ENCODE results near the gene GUCY1A2. TPM values are rescaled to one million over a fixed set of nuclear protein-coding genes. Genes with fewer than 3 reads are reported as not detected.

Gene GUCY1A2
- total RNA-seq, 4 donors from 2014 or later, result 2.5 to 7.7 (median 4.4) TPM

- TF ChIP-seq POLR2A (IDR thresholded peaks at IDR 0.05; ENCODE audit: low read depth), result no peak
- no peak for TF ChIP-seq POLR2AphosphoS5 (IDR thresholded peaks at IDR 0.05)
- no peaks in the 10 kb centered on the region for H3K4me1 ChIP-seq
- H3K36me3 ChIP-seq, result no peaks in the 10 kb centered on the region
- H3K9me3 ChIP-seq, result no peaks in the 10 kb centered on the region
- intact Hi-C loops (cut with DNase I), result no loop called here
- no peak for DNase-seq (ENCODE audit: extremely low spot score)
- H3K27me3 ChIP-seq, result no peaks in the 10 kb centered on the region
- no peak overlapping the region for H3K27ac ChIP-seq (replicated peaks in 1 of 4)
- 25% methylated on average over 1 of the region's 1 CpG for WGBS
- H3K4me3 ChIP-seq, result no peak overlapping the region
These were observed 291.0 kb downstream of the GUCY1A2 start for GRCh38 chr11:106727256-106727655.

- no peak overlapping the region for H3K27ac ChIP-seq (replicated peaks in 1 of 4)
- H3K27me3 ChIP-seq, result no peaks in the 10 kb centered on the region
- no peaks in the 10 kb centered on the region for H3K4me1 ChIP-seq
- H3K36me3 ChIP-seq, result no peaks in the 10 kb centered on the region
- H3K9me3 ChIP-seq, result no peaks in the 10 kb centered on the region
- H3K4me3 ChIP-seq, result no peak overlapping the region
- WGBS, result 76% methylated on average over 5 of the region's 5 CpGs
- intact Hi-C loops (cut with DNase I), result no loop called here
- no peak for DNase-seq (ENCODE audit: extremely low spot score)
- TF ChIP-seq POLR2AphosphoS5 (IDR thresholded peaks at IDR 0.05) (no peak), EP300 (IDR thresholded peaks at IDR 0.05) (no peak), CTCF (IDR thresholded peaks at IDR 0.05) (no peak), POLR2A (IDR thresholded peaks at IDR 0.05; ENCODE audit: low read depth) (no peak)
These were observed 293.9 kb downstream of the GUCY1A2 start for GRCh38 chr11:106724293-106724892.

- Histone ChIP-seq H3K4me3 (no peak overlapping the region), H3K27ac (replicated peaks in 1 of 4) (no peak overlapping the region), H3K27me3 (no peaks in the 10 kb centered on the region), H3K36me3 (no peaks in the 10 kb centered on the region), H3K4me1 (no peaks in the 10 kb centered on the region), H3K9me3 (no peaks in the 10 kb centered on the region)
- WGBS, result 75% methylated on average over 3 of the region's 3 CpGs
- TF ChIP-seq EP300 (IDR thresholded peaks at IDR 0.05), result no peak
- no peak for TF ChIP-seq POLR2A (IDR thresholded peaks at IDR 0.05; ENCODE audit: low read depth)
- no peak for TF ChIP-seq CTCF (IDR thresholded peaks at IDR 0.05)
- TF ChIP-seq POLR2AphosphoS5 (IDR thresholded peaks at IDR 0.05), result no peak
- intact Hi-C loops (cut with DNase I), result no loop called here
- DNase-seq (ENCODE audit: extremely low spot score), result no peak
These were observed 295.2 kb downstream of the GUCY1A2 start for GRCh38 chr11:106723071-106723470.

- no peaks in the 10 kb centered on the region for H3K9me3 ChIP-seq
- WGBS, result 87% methylated on average over 2 of the region's 2 CpGs
These were observed 301.1 kb downstream of the GUCY1A2 start for GRCh38 chr11:106717222-106717621.

GRCh38 chr11:106714199-106714598 is 304.1 kb downstream of the GUCY1A2 start:
- 81% methylated on average over 1 of the region's 1 CpG for WGBS
- no peak overlapping the region for H3K27ac ChIP-seq (replicated peaks in 1 of 4)
- intact Hi-C loops (cut with DNase I), result no loop called here
- no peak overlapping the region for H3K4me3 ChIP-seq
- H3K9me3 ChIP-seq, result no peaks in the 10 kb centered on the region
- no peaks in the 10 kb centered on the region for H3K4me1 ChIP-seq
- H3K36me3 ChIP-seq, result no peaks in the 10 kb centered on the region
- DNase-seq (ENCODE audit: extremely low spot score), result no peak
- H3K27me3 ChIP-seq, result no peaks in the 10 kb centered on the region
- no peak for TF ChIP-seq POLR2AphosphoS5 (IDR thresholded peaks at IDR 0.05)
- no peak for TF ChIP-seq EP300 (IDR thresholded peaks at IDR 0.05)
- TF ChIP-seq CTCF (IDR thresholded peaks at IDR 0.05), result no peak
- TF ChIP-seq POLR2A (IDR thresholded peaks at IDR 0.05; ENCODE audit: low read depth), result no peak

More at GRCh38 chr11:106717222-106717621, 301.1 kb downstream of the GUCY1A2 start:
- H3K27me3 ChIP-seq, result no peaks in the 10 kb centered on the region
- TF ChIP-seq CTCF (IDR thresholded peaks at IDR 0.05), result no peak
- TF ChIP-seq EP300 (IDR thresholded peaks at IDR 0.05), result no peak
- no peak for TF ChIP-seq POLR2AphosphoS5 (IDR thresholded peaks at IDR 0.05)
- no peak for TF ChIP-seq POLR2A (IDR thresholded peaks at IDR 0.05; ENCODE audit: low read depth)
- H3K27ac ChIP-seq (replicated peaks in 1 of 4), result no peak overlapping the region
- intact Hi-C loops (cut with DNase I), result no loop called here
- no peaks in the 10 kb centered on the region for H3K36me3 ChIP-seq
- DNase-seq (ENCODE audit: extremely low spot score), result no peak
- H3K4me1 ChIP-seq, result no peaks in the 10 kb centered on the region
- no peak overlapping the region for H3K4me3 ChIP-seq
